ENCODE data around the gene SPATC1L. TPM values are rescaled to one million over a fixed set of nuclear protein-coding genes. Genes with fewer than 3 reads are reported as not detected.

The SPATC1L gene
- total and polyA plus RNA-seq, 2 of the 8 experiments (the other 6 are each of a cell fraction or from before 2014, with no cell fraction given) = 24.9 to 50.0 TPM

DNA sequence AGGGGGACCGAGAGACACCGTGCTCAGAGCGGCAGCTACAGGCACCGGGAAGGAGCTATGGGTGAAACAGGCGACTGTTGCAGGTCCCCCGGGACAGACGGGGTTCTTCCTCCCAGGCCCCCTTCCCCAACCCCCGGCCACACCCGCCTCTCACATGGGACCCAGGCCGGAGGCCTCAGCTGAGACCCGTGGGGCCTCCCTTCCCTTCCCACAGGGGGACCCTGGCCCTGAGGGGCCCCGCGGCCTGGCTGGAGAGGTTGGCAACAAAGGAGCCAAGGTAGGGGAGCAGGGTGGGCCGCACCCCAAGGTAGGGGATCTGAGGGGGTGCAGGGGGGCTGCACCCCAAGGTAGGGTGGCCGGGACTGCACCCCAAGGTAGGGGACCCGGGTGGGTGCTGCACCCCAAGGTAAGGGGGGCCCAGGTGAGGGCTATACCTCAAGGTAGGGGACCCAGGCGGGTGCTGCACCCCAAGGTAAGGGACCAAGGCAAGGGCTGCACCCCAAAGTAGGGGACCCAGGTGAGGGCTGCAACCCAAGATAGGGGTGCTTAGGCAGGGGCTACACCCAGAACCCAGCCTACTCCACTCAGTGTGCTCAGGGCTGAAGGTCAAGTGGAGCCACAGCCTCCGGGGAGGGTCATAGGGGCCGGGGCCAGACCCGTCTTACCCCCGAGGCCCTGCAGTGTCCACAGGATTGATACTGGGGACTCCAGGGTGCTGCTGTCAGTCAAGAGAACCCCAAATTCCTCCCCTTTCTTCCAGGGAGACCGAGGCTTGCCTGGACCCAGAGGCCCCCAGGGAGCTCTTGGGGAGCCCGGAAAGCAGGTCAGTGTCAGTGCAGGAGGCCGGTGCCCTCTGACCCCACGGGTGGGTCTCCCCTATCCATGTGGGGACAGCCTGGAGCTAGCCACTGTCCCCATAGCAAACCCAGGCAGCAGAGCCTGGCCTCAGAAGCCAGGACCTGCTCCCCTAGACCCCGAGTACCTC, 63.7 kb downstream of the SPATC1L start (continued):
- TF ChIP-seq SRF (IDR thresholded peaks at IDR 0.05; ENCODE audit: low read depth, low read length) = no peak
- TF ChIP-seq SUZ12 (IDR thresholded peaks at IDR 0.05; ENCODE audit: low read length) = no peak
- TF ChIP-seq, protein P1, sequence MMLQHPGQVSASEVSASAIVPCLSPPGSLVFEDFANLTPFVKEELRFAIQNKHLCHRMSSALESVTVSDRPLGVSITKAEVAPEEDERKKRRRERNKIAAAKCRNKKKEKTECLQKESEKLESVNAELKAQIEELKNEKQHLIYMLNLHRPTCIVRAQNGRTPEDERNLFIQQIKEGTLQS (IDR thresholded peaks at IDR 0.05; ENCODE audit: insufficient read depth, low read depth, low read length) = no peak
- TF ChIP-seq CREB1 (IDR thresholded peaks at IDR 0.05) = no peak
